Heart right ventricle (tissue), 16 donors: ENCODE measurements around the gene LBHD2. TPM values are rescaled to one million over a fixed set of nuclear protein-coding genes. Genes with fewer than 3 reads are reported as not detected.
A peak's percentile ranks its signal among the peaks of the same experiment; 100 is the strongest.

Experiments used
- ATAC-seq, 8 donors: fragments of 200-7000 bp; cut with Tn5 transposase; one replicate each; pipeline ENCODE4 v1.9.1; 2020; ENCODE audit warnings: mild to moderate bottlenecking in 8 of 8, moderate library complexity in 8 of 8, moderate number of reproducible peaks in 1 of 8
- DNase-seq, 2 donors: peaks; one replicate each; pipeline ENCODE4 v3.0.0-alpha.2; 2020
- H3K27ac ChIP-seq, 10 donors: fragments of 200-600 bp; sonication (generic) in 2 of 10; one replicate each; pipeline versions ENCODE4 v1.5.0 to v1.8.0; 2020 to 2022; ENCODE audit warnings: mild to moderate bottlenecking in 3 of 10
- H3K27me3 ChIP-seq, 7 donors: fragments of 200-600 bp; one replicate each; pipeline ENCODE4 v1.8.0; 2021 to 2022; ENCODE audit warnings: mild to moderate bottlenecking in 2 of 7
- H3K36me3 ChIP-seq, 9 donors: fragments of 200-600 bp; sonication (generic) in 1 of 9; one replicate each; pipeline versions ENCODE4 v1.5.0 to v1.8.0; 2020 to 2022; ENCODE audit warnings: mild to moderate bottlenecking in 2 of 9
- H3K4me1 ChIP-seq, 9 donors: fragments of 200-600 bp; sonication (generic) in 1 of 9; one replicate each; pipeline versions ENCODE4 v1.5.0 to v1.8.0; 2020 to 2022; ENCODE audit warnings: mild to moderate bottlenecking in 4 of 9
- H3K4me3 ChIP-seq, 10 donors: fragments of 200-600 bp; sonication (generic) in 2 of 10; one replicate each; pipeline versions ENCODE4 v1.5.0 to v1.8.0; 2020 to 2022; ENCODE audit warnings: mild to moderate bottlenecking in 7 of 10, moderate library complexity in 2 of 10
- H3K9me3 ChIP-seq, 11 donors: fragments of 200-600 bp in 10 of 11; sonication (generic) in 2 of 11; one replicate each; pipeline versions ENCODE4 v1.5.0 to v1.8.0; 2013 to 2022; ENCODE audit warnings: mild to moderate bottlenecking in 2 of 11, control low read depth in 1 of 11, moderate library complexity in 1 of 11
- CTCF ChIP-seq, 9 donors: fragments of 200-600 bp; sonication (generic) in 2 of 9; IDR thresholded peaks; one replicate each; pipeline versions ENCODE4 v1.5.0 to v1.8.0; 2021 to 2022; ENCODE audit warnings: antibody characterized with exemption in 9 of 9, mild to moderate bottlenecking in 5 of 9, moderate library complexity in 1 of 9
- WGBS, 2 donors: extraction: QIAGEN DNeasy Blood & Tissue Kit; methylation state at CpG; one replicate each; pipeline ENCODE4 v1.1.7; 2013; ENCODE audit warnings: inconsistent platforms in 1 of 2; 5-methylcytosine and 5-hydroxymethylcytosine counted together
- intact Hi-C, 10 donors: fragments of 100-400 bp; cut with DNase I; formaldehyde crosslinking; loops; one replicate each; pipeline versions ENCODE4 v1.11.1 to v1.14.2; 2022
- polyA plus RNA-seq, 2 donors: library from polyadenylated mRNA; stranded (reverse); fragments of 200-250 nt; gene quantifications; one replicate each; pipeline ENCODE4 v1.2.3, GENCODE V29; 2013
- total RNA-seq, 10 donors: library from RNA; stranded (reverse); fragmentation: NEBNext Ultra II Directional in 3 of 10; extraction: Animal tissue kit (Norgen Biotek cat#: 25700) in 3 of 10; gene quantifications; one replicate each; pipeline versions ENCODE4 v1.2.1 to v1.2.4, GENCODE V29; 2021 to 2023
- donor health status: Arrhythmogenic right ventricular cardiomyopathy.
- donor health status: ischemic (EF 13 %, LVEDD 7.1; RV severe dilation, severe dysfunction).
- donor health status: healthy with polysubstance abuse.
- donor health status: DM: no; HTN: yes; CAD: no.
- donor health status: DM: no; HTN: no; CAD: no.
- donor health status: ischemic (EF 25% LVEDD 6.9; RV normal size, moderate dysfunction).
- donor health status: ischemic (EF 25% LVEDD 5.7; RV mildly dilated, moderate dysfunction).
- donor health status: healthy.
- donor health status: DM: yes; HTN: yes; CAD: no.
- donor health status: Ischemic cardiomyopathy.
- donor health status: ischemic (EF 35%, LVEDD 5.7; RV mildly dilated, moderate dysfunction).
- donor health status: nonischemic (EF 11% LVEDD 7.7; RV severe dilation, severe dysfunction).
- donor health status: DM: yes; HTN: yes; CAD: no.
- donor health status: PGD.
- donor health status: ischemic (EF 29% LVEDD 5.4; RV normal size, mild dysfunction).
- donor health status: nonischemic (EF 23%, LVEDD 6.1; RV moderate dilation, normal function).

LBHD2 gene
- total and polyA plus RNA-seq, 12 donors: 0.19 TPM; not detected in 11

- Histone ChIP-seq H3K36me3 (peaks cover 0 to 35% (median 0%) of the 10 kb centered on the region in 9 donors), H3K27me3 (peaks cover 0 to 6% (median 0%) of the 10 kb centered on the region in 7 donors), H3K9me3 (no peaks in the 10 kb centered on the region), H3K4me1 (peaks cover 37 to 89% (median 77%) of the 10 kb centered on the region in 9 donors), H3K4me3 (peak overlapping the region in 9 of 10 donors; percentile 56 to 98 (median 86)), H3K27ac (peak overlapping the region in 6 of 10 donors; percentile 3 to 99 (median 96))
- whole genome bisulfite sequencing, 2 donors: 82 to 94% methylated on average over 5 of the region's 5 CpGs
- intact Hi-C loops: loop anchor here in 1 of 10 donors (5.0 kb wide), 1 partner anchor 47 kb away; no protein-coding TSS in a partner anchor
- TF ChIP-seq CTCF (IDR thresholded peaks at IDR 0.05): no peak
- DNase-seq: no peak
- no peak for ATAC-seq
These were observed 40.5 kb downstream of the LBHD2 start for GRCh38 chr14:103124501-103125001.

- Histone ChIP-seq H3K36me3 (peaks cover 0 to 43% (median 0%) of the 10 kb centered on the region in 9 donors), H3K4me1 (peaks cover 37 to 92% (median 77%) of the 10 kb centered on the region in 9 donors), H3K27me3 (peaks cover 0 to 6% (median 0%) of the 10 kb centered on the region in 7 donors), H3K9me3 (no peaks in the 10 kb centered on the region), H3K4me3 (peak overlapping the region in 7 of 10 donors; percentile 65 to 98 (median 89)), H3K27ac (peak overlapping the region in 3 of 10 donors; percentile 26 to 99 (median 98))
- TF ChIP-seq CTCF (IDR thresholded peaks at IDR 0.05): no peak
- DNase-seq: no peak
- intact Hi-C loops: no loop called here
- no peak for ATAC-seq
- WGBS, 2 donors: 82 to 86% methylated on average over 13 of the region's 13 CpGs
These were observed 41.4 kb downstream of the LBHD2 start for GRCh38 chr14:103125098-103126070.

- no peak for DNase-seq
- TF ChIP-seq CTCF (IDR thresholded peaks at IDR 0.05): no peak
- intact Hi-C loops: no loop called here
- H3K9me3 ChIP-seq: no peaks in the 10 kb centered on the region
- WGBS, 2 donors: 65 to 75% methylated on average over 22 of the region's 22 CpGs
- H3K36me3 ChIP-seq: peaks cover 0 to 52% (median 4%) of the 10 kb centered on the region in 9 donors
- H3K27ac ChIP-seq: peak overlapping the region in 3 of 10 donors; percentile 17 to 63 (median 28)
- peaks cover 0 to 6% (median 0%) of the 10 kb centered on the region in 7 donors for H3K27me3 ChIP-seq
- peak overlapping the region in 9 of 10 donors; percentile 10 to 95 (median 26) for H3K4me3 ChIP-seq
- no peak for ATAC-seq
- H3K4me1 ChIP-seq: peaks cover 41 to 92% (median 69%) of the 10 kb centered on the region in 9 donors
These were observed 42.3 kb downstream of the LBHD2 start for GRCh38 chr14:103126088-103126872.
